Endodermal cell (in vitro differentiated cells): ENCODE data around the gene THEM4. TPM values are rescaled to one million over a fixed set of nuclear protein-coding genes. Genes with fewer than 3 reads are reported as not detected.

Source experiments
- DNase-seq: peaks from one replicate; pipeline ENCODE4 v3.0.0-alpha.2; 2017
- H3K27ac ChIP-seq: 2 replicates; pipeline ENCODE4 v1.5.1; 2013; ENCODE audit warnings: mild to moderate bottlenecking, low read depth, low read length, moderate library complexity
- H3K27me3 ChIP-seq: 2 replicates; pipeline ENCODE4 v1.6.1; 2013; ENCODE audit warnings: mild to moderate bottlenecking, low read length, moderate library complexity; ENCODE audit not compliant: insufficient read depth, control insufficient read depth, poor library complexity, severe bottlenecking
- H3K36me3 ChIP-seq: 2 replicates; pipeline ENCODE4 v1.7.0; 2013; ENCODE audit warnings: mild to moderate bottlenecking, low read length, moderate library complexity; ENCODE audit not compliant: control insufficient read depth, insufficient read depth
- H3K4me1 ChIP-seq: one replicate; pipeline ENCODE4 v1.7.0; 2013; ENCODE audit warnings: low read length; ENCODE audit not compliant: control insufficient read depth, insufficient read depth
- H3K4me3 ChIP-seq: 2 replicates; pipeline ENCODE4 v1.5.1; 2013; ENCODE audit warnings: mild to moderate bottlenecking, low read length, moderate library complexity
- H3K9ac ChIP-seq: 2 replicates; pipeline ENCODE4 v1.6.1; 2013; ENCODE audit warnings: mild to moderate bottlenecking, low read length, moderate library complexity; ENCODE audit not compliant: poor library complexity, severe bottlenecking; ENCODE audit errors: extremely low read depth
- H3K9me3 ChIP-seq: 2 replicates; pipeline ENCODE4 v1.6.1; 2013; ENCODE audit warnings: mild to moderate bottlenecking, low read length, moderate library complexity; ENCODE audit not compliant: control insufficient read depth
- H3K27ac Mint-ChIP-seq: 2 replicates; pipeline ENCODE4 v1.8.0; 2020; ENCODE audit warnings: mixed read lengths
- H3K27me3 Mint-ChIP-seq: 2 replicates; pipeline ENCODE4 v1.8.0; 2021; ENCODE audit warnings: mild to moderate bottlenecking, mixed read lengths; ENCODE audit not compliant: insufficient read depth
- H3K36me3 Mint-ChIP-seq: 2 replicates; pipeline ENCODE4 v1.8.0; 2020; ENCODE audit warnings: low read depth, mixed read lengths
- H3K4me1 Mint-ChIP-seq: 2 replicates; pipeline ENCODE4 v1.8.0; 2020; ENCODE audit warnings: mixed read lengths
- H3K4me3 Mint-ChIP-seq: 2 replicates; pipeline ENCODE4 v1.8.0; 2020; ENCODE audit warnings: mild to moderate bottlenecking, moderate library complexity, mixed read lengths
- H3K9me3 Mint-ChIP-seq: 2 replicates; pipeline ENCODE4 v1.8.0; 2020; ENCODE audit warnings: mild to moderate bottlenecking, mixed read lengths
- WGBS, 2 experiments: methylation state at CpG; one replicate each; pipeline versions ENCODE4 v1.1.5 to v1.1.7; 2013; ENCODE audit warnings: missing lambda C conversion rate in 2 of 2, mixed read lengths in 1 of 2; ENCODE audit not compliant: insufficient coverage in 1 of 2, insufficient read length in 1 of 2; 5-methylcytosine and 5-hydroxymethylcytosine counted together
- total RNA-seq, 2 donors: library from RNA; stranded (reverse); fragmentation: NEBNext Ultra II Directional in 1 of 2; extraction: Animal tissue kit (Norgen Biotek cat#: 25700) in 1 of 2; gene quantifications; 2 replicates in 1 of 2; 3 replicates in 1 of 2; pipeline ENCODE4 v1.2.1, GENCODE V29; 2021
- TF ChIP-seq, protein P1 (sequence below): fragments of 200-600 bp; sonication (generic); conservative IDR thresholded peaks from 2 replicates; pipeline ENCODE4 v1.5.0; 2021; ENCODE audit warnings: antibody characterized with exemption, mild to moderate bottlenecking

The THEM4 gene
- total RNA-seq, 2 donors from 2014 or later: 12.2 to 14.3 TPM

- H3K4me1 ChIP-seq: no peaks in the 10 kb centered on the region
- H3K27me3 Mint-ChIP-seq: peaks cover 8% of the 10 kb centered on the region
- no peak for DNase-seq
Measured at GRCh38 chr1:151918156-151918555, 8.8 kb upstream of the THEM4 start.

GRCh38 chr1:151916726-151917370 is 7.5 kb upstream of the THEM4 start:
- H3K36me3 Mint-ChIP-seq: no peaks in the 10 kb centered on the region
- Histone ChIP-seq H3K27ac (no peak overlapping the region), H3K36me3 (no peaks in the 10 kb centered on the region), H3K9ac (no peak overlapping the region), H3K4me1 (no peaks in the 10 kb centered on the region), H3K9me3 (peaks cover 9% of the 10 kb centered on the region), H3K4me3 (no peak overlapping the region), H3K27me3 (no peaks in the 10 kb centered on the region)
- H3K27me3 Mint-ChIP-seq: peaks cover 8% of the 10 kb centered on the region
- TF ChIP-seq, protein P1, sequence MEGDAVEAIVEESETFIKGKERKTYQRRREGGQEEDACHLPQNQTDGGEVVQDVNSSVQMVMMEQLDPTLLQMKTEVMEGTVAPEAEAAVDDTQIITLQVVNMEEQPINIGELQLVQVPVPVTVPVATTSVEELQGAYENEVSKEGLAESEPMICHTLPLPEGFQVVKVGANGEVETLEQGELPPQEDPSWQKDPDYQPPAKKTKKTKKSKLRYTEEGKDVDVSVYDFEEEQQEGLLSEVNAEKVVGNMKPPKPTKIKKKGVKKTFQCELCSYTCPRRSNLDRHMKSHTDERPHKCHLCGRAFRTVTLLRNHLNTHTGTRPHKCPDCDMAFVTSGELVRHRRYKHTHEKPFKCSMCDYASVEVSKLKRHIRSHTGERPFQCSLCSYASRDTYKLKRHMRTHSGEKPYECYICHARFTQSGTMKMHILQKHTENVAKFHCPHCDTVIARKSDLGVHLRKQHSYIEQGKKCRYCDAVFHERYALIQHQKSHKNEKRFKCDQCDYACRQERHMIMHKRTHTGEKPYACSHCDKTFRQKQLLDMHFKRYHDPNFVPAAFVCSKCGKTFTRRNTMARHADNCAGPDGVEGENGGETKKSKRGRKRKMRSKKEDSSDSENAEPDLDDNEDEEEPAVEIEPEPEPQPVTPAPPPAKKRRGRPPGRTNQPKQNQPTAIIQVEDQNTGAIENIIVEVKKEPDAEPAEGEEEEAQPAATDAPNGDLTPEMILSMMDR: no peak
- H3K9me3 Mint-ChIP-seq: peaks cover 10% of the 10 kb centered on the region
- H3K27ac Mint-ChIP-seq: no peak overlapping the region
- no peak overlapping the region for H3K4me3 Mint-ChIP-seq
- DNase-seq: no peak
- 91 to 92% methylated on average over 7 of the region's 7 CpGs for WGBS, 2 experiments
- no peaks in the 10 kb centered on the region for H3K4me1 Mint-ChIP-seq

More at GRCh38 chr1:151918156-151918555, 8.8 kb upstream of the THEM4 start:
- no peaks in the 10 kb centered on the region for H3K36me3 ChIP-seq
- Mint-ChIP-seq H3K27ac (no peak overlapping the region), H3K36me3 (no peaks in the 10 kb centered on the region), H3K9me3 (peaks cover 2% of the 10 kb centered on the region), H3K4me3 (no peak overlapping the region), H3K4me1 (peaks cover 2% of the 10 kb centered on the region)
- no peak overlapping the region for H3K27ac ChIP-seq
- no peaks in the 10 kb centered on the region for H3K27me3 ChIP-seq
- no peak overlapping the region for H3K4me3 ChIP-seq
- TF ChIP-seq, protein P1: no peak
- no peak overlapping the region for H3K9ac ChIP-seq
- peaks cover 2% of the 10 kb centered on the region for H3K9me3 ChIP-seq
- WGBS, 2 experiments: 90 to 100% methylated on average over 2 to 3 of the region's 3 CpGs

GRCh38 chr1:151915061-151915686 is 5.9 kb upstream of the THEM4 start:
- H3K27me3 Mint-ChIP-seq: peaks cover 8% of the 10 kb centered on the region
- WGBS, 2 experiments: 74 to 100% methylated on average over 1 of the region's 1 CpG
- Histone ChIP-seq H3K9ac (no peak overlapping the region), H3K36me3 (no peaks in the 10 kb centered on the region), H3K4me3 (no peak overlapping the region), H3K4me1 (peaks cover under 1% of the 10 kb centered on the region), H3K27me3 (no peaks in the 10 kb centered on the region), H3K27ac (no peak overlapping the region), H3K9me3 (peaks cover 9% of the 10 kb centered on the region)
- no peak overlapping the region for H3K4me3 Mint-ChIP-seq
- TF ChIP-seq, protein P1: no peak
- H3K4me1 Mint-ChIP-seq: no peaks in the 10 kb centered on the region
- no peak for DNase-seq
- no peak overlapping the region for H3K27ac Mint-ChIP-seq
- peaks cover 12% of the 10 kb centered on the region for H3K9me3 Mint-ChIP-seq
- H3K36me3 Mint-ChIP-seq: no peaks in the 10 kb centered on the region
